GM21367 (cell line): Measurements from ENCODE around the gene KSR1.
"Not testable (repeated sequence)": the region's sequence is repeated elsewhere in the genome, so short reads cannot be mapped to it uniquely, and the experiment has no call there.

ENCODE experiments used
- ATAC-seq: cut with Tn5 transposase; IDR thresholded peaks from one replicate; pipeline ENCODE4 v1.9.1; 2021; ENCODE audit not compliant: unreplicated experiment

KSR1 gene

GRCh38 chr17:27629260-27629659 is 173.0 kb downstream of the KSR1 start:
- not testable (repeated sequence) for ATAC-seq

- peak; percentile 45 for ATAC-seq
These were observed 174.6 kb downstream of the KSR1 start, which contains the start of gene LGALS9 for GRCh38 chr17:27630607-27631410. Gene LGALS9 (plus strand): TSS chr17:27631188. CDS start chr17:27631266, 78 bp downstream.

GRCh38 chr17:27631411-27631760 is 175.1 kb downstream of the KSR1 start:
- ATAC-seq: peak; percentile 32

- ATAC-seq: no peak
These were observed 175.9 kb downstream of the KSR1 start for GRCh38 chr17:27631897-27632725.

GRCh38 chr17:27632766-27633165 is 176.5 kb downstream of the KSR1 start:
- ATAC-seq: not testable (repeated sequence)

- no peak for ATAC-seq
These were observed 177.2 kb downstream of the KSR1 start for GRCh38 chr17:27633312-27634025.

GRCh38 chr17:27634026-27634335 is 177.7 kb downstream of the KSR1 start:
- no peak for ATAC-seq

- ATAC-seq: no peak
These were observed 178.5 kb downstream of the KSR1 start for GRCh38 chr17:27634776-27635175.

GRCh38 chr17:27635275-27635823 is 179.1 kb downstream of the KSR1 start:
- no peak for ATAC-seq

- ATAC-seq: not testable (repeated sequence)
These were observed 179.8 kb downstream of the KSR1 start for GRCh38 chr17:27636005-27636520.

GRCh38 chr17:27637818-27638217 is 181.6 kb downstream of the KSR1 start:
- not testable (repeated sequence) for ATAC-seq

- not testable (repeated sequence) for ATAC-seq
These were observed 182.2 kb downstream of the KSR1 start for GRCh38 chr17:27638415-27638914.

GRCh38 chr17:27640790-27641189 is 184.5 kb downstream of the KSR1 start:
- no peak for ATAC-seq

GRCh38 chr17:27644586-27644985 is 188.3 kb downstream of the KSR1 start:
- no peak for ATAC-seq

GRCh38 chr17:27645621-27646020 is 189.4 kb downstream of the KSR1 start:
- not testable (repeated sequence) for ATAC-seq

GRCh38 chr17:27646232-27646631 is 190.0 kb downstream of the KSR1 start:
- ATAC-seq: no peak

- no peak for ATAC-seq
These were observed 191.5 kb downstream of the KSR1 start for GRCh38 chr17:27647765-27648164.

- not testable (repeated sequence) for ATAC-seq
These were observed 192.9 kb downstream of the KSR1 start for GRCh38 chr17:27649111-27649571.

- ATAC-seq: no peak
These were observed 193.7 kb downstream of the KSR1 start for GRCh38 chr17:27649929-27650328.

- no peak for ATAC-seq
These were observed 194.6 kb downstream of the KSR1 start for GRCh38 chr17:27650836-27651235.
